GM18519 (cell line): ENCODE measurements around the gene GABBR2.
"Not testable (repeated sequence)": the region's sequence is repeated elsewhere in the genome, so short reads cannot be mapped to it uniquely, and the experiment has no call there.

Experiments used
- ATAC-seq: cut with Tn5 transposase; IDR thresholded peaks from one replicate; pipeline ENCODE4 v1.9.1; 2021; ENCODE audit warnings: mild to moderate bottlenecking, moderate library complexity; ENCODE audit not compliant: unreplicated experiment, low FRiP score

Gene GABBR2

DNA sequence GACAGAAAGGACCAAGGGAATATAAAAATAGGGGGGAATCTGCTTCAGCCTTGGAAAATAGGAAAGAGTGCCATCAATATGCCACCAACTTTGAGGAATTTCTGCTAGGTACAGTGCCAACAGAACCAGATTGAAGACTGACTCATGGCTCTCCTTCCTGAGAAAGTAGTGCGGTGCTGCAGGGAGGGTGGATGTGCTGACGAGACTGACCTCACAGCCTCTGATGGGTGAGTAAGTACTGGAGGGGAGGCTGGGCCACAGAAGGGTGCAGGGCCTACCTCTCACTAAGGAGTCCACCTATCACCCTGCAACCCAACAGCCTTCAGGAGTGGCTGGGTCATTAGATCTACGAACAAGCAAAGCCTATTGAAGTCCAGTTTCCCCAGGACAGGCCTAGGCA, 187.6 kb downstream of the GABBR2 start:
- no peak for ATAC-seq

DNA sequence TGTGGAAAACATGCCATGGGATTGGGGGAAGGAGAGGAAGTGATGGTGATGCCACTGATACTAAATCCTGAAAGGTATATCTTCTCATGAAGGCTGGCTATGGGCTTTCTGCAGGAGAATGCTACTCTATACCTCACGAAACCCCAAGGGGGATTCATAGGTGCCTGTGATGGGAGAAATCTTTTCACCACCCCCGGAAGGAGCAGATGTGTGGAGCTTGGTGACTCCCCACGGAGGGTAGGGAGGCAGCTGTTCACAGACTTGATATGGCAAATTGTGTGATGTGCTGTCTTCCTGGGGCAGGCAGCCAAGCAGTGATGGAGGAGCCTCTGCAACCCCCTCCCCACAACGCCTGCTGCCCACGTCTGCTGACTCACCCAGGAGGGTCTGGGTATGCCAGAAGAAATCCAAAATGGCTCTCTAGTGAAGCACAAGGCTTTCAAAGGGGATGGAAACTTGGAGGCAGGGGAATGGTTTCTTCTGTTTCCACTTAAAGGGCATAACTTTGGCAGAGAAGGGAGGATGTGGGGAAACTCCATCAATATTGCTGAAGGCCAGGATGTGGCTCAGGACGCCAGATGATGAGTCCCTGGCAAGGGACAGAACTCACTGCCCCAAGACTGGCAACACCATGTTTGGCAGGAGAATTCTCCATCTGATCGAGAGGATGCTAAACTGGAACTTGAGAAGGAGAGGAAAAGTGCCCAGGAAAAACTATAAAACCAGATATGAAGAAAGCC, 188.3 kb downstream of the GABBR2 start:
- ATAC-seq: no peak

DNA sequence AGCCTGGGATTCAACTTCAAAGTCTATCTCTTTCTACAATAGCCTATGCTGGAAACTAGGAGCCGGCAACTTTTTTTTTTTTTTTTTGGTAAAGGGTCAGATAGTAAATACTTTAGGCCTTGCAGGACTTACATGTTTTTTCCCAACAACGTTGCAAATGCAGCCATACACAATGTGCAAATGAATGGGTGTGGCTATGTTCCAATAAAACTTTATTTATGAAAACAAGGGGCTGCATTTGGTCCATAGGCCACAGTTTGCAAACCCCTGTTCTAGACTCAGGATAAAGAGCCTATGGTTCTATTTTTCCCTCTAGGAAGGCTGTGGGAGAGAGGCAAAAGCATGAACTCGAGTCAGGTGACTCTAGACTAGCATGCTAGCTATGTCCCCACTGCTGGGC, 189.1 kb downstream of the GABBR2 start:
- ATAC-seq: no peak

DNA sequence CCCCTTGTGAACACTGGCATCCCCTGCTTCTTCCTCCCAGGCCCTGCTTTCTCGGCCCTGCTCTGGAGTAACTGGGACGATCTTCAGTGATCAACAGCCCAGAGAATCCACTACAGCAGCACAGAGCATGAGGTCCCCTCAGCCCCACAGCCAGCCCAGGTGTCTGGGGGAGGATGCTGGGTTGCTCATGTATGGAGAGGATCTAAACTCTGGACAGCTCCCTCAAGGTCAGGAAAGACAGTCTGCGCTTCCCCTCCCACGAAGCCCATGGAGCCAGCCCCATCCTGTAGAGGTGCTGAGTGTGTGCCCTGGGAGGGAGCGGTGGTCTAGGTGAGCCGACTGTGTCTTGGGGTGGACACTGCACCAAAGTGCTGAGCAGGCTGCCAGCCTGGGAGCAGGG, 190.2 kb downstream of the GABBR2 start:
- ATAC-seq: no peak

DNA sequence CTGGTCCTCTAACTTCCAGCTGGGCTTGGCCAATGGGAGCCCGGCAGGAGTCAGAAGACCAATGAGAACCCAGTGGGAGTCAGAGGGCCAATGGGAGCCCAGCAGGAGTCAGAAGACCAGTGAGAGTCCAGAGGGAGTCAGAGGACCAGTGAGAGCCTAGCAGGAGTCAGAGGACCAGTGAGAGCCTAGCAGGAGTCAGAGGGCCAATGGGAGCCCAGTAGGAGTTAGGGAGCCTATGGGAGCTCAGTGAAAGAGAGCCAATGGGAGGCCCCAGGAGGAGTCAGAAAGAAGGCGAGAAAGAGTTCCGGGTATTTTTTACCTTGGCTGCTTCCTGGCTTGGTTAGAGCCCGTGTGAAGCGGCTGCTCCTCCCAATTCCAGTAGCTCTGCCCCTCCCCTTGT, 191.0 kb downstream of the GABBR2 start:
- no peak for ATAC-seq

DNA sequence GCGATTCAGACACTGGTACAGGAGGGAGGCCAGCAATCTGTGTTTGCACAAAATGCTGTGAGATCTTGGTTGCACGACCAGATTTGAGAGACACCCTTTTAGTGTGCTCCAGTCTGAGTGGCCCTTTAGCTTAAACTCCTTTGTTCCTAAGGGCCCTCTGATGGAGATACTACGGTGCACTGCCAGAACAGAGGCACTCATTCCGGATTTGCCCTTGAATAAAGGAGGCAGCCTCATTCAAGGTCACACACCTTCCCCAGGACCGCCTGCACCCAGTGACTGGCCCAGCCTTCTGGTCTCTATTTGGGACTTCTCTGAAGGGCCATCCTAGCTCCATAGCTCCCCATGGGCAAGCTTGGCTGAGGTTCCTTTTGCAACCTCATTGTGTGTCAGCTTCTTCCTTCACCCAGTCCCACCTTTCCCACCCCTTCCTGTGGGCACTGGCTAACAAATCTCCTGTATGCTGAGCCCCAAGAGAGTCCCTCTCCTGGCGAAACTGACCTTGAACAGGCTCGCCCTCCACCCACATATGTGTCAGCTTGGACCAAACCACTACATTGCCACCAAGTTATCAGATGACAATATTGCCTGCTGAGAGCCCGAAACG, 191.7 kb downstream of the GABBR2 start:
- ATAC-seq: no peak

DNA sequence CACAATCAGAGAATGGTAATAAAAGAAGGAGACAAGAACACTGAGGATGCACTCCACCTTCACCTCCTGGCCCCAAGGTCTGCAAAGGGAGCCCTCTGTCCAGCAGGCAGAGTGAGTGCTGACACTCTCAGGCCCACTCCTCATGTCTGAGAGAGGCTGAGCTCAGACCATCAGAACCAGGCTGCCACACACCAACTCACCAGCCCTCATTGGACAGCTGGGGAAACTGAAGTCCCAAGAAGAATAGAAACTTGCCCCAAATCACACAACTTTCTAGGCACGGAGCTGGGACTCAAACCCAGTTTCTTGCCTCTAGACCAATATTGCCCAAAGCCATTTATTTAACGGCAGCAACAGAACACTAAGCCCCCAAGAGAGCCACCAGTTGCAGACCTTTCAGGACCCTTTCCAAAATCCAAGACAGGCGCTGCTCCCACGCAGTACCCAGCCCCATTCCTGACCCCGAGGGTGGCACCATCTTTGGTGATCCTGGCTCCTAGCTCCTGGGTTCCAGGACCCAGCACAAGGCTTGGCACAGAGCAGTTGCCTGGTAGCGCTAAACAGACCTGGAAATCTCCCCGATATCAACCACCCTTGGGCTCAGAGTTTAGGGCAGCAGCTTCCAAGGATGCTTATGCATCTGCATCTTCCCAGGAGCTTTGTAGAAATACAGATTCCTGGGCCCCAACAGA, 192.4 kb downstream of the GABBR2 start:
- no peak for ATAC-seq

DNA sequence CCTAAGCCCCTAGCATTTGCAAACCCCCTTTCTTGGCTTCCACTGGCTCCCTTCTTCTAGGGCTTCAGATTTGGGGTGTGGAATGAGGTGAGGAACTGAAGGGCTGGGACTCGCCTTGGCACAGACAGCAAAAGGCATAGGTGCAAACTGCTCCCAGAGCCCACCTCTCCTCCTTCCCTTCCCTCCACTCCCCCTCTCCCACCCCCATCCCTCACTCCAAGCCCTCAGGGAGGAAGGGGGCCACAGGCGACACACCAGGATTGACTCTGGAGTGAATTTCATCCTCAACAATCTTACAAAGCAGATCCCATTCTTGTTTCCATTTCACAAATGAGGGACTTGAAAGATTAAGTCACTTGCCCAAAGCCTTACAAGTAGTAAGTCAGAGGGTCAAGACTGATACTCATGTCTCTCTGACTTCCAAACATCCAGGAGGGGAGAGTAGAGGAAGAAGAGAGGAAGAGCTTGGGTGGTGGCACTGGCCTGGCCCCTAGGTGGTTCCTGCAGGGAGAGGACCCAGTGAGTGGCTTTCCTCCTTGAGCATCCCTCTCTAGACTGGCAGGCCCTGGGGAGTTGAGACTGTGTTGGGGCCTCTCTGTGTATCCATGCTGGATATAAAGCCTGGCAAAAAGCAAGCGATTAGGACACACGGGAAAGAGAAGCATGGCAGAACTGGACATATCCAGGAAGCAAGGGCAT, 193.1 kb downstream of the GABBR2 start:
- no peak for ATAC-seq

DNA sequence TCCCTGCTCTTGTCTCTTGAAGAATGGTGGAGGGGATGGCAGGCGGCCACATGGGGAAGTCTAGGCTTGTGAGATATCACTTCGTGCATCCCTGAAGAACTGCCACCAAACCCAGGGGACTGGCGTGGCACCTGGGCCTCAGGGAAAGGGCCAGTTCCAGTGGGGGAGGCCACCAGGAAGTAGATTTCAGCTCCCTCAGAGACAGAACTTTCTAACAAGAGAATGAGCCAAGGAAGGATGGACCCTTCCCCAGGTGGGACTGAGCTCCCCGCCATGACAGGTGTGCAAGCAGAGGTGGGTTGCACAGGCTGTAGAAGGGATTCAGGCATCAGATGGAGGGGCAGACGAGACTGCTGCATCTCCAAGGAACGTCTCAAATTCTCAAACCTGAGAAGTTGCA, 193.9 kb downstream of the GABBR2 start:
- no peak for ATAC-seq

DNA sequence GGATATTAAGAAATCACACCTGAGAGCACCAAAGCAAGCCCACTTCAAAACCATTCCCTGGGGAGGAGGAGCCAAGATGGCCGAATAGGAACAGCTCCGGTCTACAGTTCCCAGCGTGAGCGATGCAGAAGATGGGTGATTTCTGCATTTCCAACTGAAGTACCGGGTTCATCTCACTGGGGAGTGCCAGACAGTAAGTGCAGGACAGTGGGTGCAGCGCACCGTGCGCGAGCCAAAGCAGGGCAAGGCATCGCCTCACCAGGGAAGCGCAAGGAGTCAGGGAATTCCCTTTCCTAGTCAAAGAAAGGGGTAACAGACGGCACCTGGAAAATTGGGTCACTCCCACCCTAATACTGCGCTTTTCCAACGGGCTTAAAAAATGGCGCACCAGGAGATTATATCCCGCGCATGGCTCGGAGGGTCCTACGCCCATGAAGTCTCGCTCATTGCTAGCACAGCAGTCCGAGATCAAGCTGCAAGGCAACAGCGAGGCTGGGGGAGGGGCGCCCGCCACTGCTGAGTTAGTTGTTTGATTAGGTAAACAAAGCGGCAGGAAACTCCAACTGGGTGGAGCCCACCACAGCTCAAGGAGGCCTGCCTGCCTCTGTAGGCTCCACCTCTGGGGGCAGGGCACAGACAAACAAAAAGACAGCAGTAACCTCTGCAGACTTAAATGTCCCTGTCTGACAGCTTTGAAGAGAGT, 200.4 kb downstream of the GABBR2 start:
- not testable (repeated sequence) for ATAC-seq

DNA sequence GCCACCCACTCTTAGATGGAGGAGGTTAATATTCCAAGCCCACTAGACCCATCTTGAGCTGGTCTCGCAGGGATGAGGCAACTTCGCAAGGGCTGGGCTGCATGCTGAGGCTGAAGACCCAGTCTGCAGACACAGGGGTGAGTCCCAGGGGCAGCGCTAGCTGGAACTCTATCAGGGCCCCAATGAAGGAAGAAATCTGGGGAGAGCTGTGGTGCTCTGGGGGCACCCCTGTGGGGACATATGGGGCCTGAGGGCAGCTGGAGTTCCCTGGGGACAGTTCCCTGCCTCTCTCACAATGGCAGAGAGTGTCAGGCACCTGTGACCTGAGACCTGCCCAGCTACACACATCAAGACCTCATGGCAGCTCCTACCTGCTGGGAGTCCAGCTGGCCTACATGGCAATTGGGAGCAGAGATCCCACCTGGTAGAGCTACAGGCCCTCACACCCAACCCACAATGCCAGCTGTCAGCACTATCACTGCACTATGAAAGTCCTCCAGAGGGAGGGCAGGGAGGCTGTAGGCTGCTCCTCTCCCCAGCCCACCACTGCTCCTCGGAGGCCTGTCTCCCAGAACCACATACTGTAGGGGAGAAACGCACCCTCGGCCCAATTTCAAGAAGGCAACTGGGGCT, 202.2 kb downstream of the GABBR2 start:
- ATAC-seq: no peak

DNA sequence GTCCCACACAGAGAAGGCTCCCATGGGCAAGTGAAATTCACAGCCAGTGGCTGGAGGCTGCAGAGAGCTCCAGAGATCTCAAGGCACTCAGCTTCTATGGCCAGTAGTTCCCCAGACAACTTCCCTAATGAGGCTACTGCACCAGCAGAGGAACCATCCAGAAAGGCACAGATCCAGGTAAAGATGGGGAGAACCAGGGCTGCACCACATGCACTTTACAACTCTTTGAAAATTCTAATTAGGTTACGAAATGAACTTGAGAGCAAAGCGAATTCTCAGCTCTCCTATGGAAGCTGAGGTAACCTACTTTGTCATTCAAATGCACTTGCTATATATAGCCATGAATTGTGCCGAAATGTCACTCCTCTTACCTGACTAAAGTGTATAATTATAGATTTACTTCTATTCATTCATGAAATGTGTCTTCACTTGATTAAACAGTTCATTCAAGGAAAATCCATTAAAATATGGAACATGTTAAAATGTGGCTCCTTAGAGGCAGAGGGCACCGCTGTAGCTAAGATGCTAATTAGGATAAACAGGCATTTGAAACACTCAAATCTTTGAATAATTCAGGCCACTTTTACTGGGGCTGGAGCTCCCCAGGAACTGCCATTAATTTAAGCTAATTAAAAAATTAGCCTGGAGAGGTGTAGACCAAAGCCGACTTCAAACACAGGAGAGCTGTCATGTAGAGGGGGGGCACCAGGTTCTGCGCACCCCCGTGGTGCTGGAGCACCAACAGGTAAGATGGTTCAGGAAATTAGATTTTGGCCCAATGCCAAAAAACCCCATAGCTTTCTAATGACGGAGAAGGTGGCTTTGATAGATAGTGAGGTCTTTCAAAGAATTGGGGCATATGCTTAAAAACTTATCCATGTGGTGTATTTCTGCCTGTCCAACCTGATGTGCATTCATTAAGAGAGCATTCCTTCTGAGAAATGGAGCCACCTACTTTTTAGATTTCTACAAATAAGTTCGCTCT, 204.1 kb downstream of the GABBR2 start:
- no peak for ATAC-seq

DNA sequence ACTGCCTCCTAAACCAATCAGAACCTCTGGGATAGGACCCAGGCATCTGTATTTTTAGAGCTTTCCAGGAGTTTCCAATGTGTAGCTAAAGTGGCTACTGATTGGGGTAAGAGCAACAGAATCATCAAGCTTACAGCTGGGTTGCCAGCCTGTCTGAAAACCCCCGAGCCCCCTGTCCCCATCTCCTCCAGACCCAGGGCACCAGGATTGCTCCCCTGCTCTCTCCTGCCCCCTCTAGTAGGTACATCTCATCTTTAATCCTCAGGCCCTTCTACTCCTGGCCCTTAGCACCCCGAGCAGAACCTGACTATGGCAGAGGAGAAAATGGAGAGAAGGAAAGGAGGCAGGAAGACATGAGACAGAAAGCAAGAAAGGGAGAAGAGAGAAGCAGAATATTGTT, 204.9 kb downstream of the GABBR2 start:
- ATAC-seq: no peak

DNA sequence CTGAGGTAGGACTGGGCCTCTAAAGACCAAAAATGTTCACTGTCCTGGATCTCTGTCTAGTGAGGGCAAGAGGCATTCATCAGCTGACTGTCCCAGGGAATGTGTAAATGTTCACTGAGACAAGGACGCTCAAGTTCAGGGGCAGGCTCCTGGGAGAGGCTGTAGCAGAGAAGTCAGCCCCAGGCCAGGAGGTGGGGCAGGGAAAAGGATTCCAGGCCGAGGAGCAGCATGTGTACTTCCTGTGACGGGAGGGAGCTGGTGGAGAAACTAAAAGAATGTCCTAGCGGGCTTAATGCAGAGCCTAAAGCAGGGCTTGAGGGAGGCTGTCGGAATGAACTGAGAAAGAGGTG, 205.8 kb downstream of the GABBR2 start:
- no peak for ATAC-seq

DNA sequence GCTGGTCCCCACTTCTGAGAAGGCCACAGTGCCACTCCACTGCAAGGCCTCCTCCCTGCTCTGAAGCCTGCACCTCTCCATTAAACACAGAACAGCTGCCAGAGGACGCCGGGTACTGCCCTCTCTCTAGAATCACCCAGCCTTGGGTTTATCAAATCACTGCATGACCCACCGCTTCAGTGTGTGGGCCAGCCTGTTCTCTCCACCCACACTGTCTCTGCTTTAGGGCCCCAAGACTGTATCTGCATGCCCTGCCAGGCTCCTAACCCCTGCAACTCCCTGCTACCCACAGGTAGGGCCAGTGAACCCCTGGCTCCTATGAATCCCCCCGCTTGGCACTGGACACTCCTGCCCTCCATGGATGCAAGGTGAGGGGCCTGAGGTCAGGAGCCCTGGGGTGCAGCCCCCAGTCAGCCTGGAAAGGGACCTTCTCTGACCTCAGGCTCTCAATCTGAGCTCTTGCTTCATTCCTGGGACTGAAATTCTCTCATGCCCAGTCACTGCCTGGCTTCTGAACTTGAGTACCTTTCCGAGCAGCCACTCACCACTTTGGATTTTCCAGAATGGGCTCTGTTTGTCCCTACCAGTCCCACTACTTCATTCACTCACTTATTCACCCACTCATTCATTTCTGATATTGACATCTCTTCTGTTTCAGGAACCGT, 206.3 kb downstream of the GABBR2 start:
- no peak for ATAC-seq

DNA sequence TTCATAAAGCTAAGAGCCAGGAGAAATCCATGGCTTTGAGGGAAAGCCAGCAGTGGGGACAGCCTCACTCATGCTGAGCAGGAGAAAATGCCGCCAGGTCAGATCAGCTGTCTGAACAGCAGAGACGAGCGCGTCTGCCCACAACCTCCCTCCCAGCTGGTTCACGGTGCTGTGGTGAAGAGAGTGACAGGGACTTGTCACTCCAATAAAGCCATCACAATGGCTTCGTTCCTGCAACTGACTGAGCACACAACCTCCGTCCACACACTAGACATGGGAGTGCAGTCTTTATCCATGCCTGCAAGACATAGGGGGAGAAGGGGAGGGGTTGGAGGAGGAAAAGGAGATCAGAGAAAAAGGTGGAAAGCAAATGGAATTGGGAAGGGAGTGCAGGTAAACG, 206.9 kb downstream of the GABBR2 start:
- no peak for ATAC-seq

DNA sequence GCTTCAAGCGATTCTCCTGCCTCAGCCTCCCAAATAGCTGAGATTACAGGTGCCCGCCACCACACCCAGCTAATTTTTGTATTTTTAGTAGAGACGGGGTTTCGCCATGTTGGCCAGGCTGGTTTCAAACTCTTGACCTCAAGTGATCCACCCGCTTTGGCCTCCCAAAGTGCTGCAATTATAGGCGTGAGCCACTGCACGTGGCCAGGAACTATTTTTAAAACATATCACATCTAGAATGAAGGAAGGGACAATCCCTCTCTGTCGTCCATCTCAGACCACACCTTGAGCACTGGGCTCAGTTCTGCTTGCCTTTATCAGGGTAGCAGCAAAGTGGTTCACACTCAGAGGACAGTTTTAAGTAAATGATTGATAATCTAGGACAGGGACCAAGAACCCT, 207.5 kb downstream of the GABBR2 start:
- not testable (repeated sequence) for ATAC-seq

DNA sequence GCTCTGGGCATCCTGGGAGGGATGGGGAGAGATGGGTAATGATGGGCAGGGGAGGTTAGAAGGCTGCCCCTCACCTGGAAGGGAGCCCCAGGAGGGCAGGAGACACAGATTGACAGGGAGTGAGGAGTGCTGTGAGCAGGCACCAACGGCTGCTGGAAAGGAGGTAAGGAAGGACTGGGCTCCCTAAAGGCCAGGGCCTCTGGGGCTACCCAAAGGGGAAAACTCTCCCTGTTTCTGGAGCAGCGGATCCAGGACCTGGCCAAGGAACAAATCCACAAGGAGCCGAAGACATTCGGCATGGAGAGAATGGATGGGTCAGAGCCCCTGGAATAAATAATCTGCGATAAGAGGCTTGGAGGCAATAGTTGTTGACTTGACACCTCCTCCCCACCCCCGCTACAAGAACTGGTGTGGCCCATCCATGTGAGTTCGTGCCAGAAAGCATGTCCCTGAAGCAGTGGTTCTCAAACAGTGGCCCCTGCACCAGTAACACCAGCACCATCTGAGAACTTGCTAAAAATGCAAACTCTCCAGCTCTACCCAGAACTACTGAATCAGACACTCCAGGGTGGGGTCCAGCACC, 208.3 kb downstream of the GABBR2 start:
- ATAC-seq: no peak
